ENCODE results near the gene HAPLN3.

Gene HAPLN3

GRCh38 chr15:88905576-88905975, 10.2 kb upstream of the HAPLN3 start:
- DNase-seq (ENCODE audit: low read depth, low spot score) = no peak
- TF ChIP-seq CTCF (IDR thresholded peaks at IDR 0.05; ENCODE audit: low read depth, low read length) = no peak
- H3K4me3 ChIP-seq (ENCODE audit: low read depth, low read length) = no peak overlapping the region
- in situ Hi-C loops (cut with HindIII; ENCODE audit: low sequenced_read_pairs) = loop anchor here (25.0 kb wide), 1 partner anchor 107 kb away; no protein-coding TSS in a partner anchor

- no peak overlapping the region for H3K4me3 ChIP-seq (ENCODE audit: low read depth, low read length)
- in situ Hi-C loops (cut with HindIII; ENCODE audit: low sequenced_read_pairs) = loop anchor here (25.0 kb wide), 1 partner anchor 108 kb away; no protein-coding TSS in a partner anchor
- TF ChIP-seq CTCF (IDR thresholded peaks at IDR 0.05; ENCODE audit: low read depth, low read length) = peak; percentile 99
Observed at GRCh38 chr15:88904624-88905327, 9.4 kb upstream of the HAPLN3 start.

GRCh38 chr15:88904257-88904623, 8.9 kb upstream of the HAPLN3 start:
- DNase-seq (ENCODE audit: low read depth, low spot score) = no peak
- in situ Hi-C loops (cut with HindIII; ENCODE audit: low sequenced_read_pairs) = loop anchor here (25.0 kb wide), 1 partner anchor 108 kb away; no protein-coding TSS in a partner anchor
- TF ChIP-seq CTCF (IDR thresholded peaks at IDR 0.05; ENCODE audit: low read depth, low read length) = no peak
- H3K4me3 ChIP-seq (ENCODE audit: low read depth, low read length) = no peak overlapping the region

More at GRCh38 chr15:88904624-88905327, 9.4 kb upstream of the HAPLN3 start:
- DNase-seq (ENCODE audit: low read depth, low spot score) = peak; percentile 72

- DNase-seq (ENCODE audit: low read depth, low spot score) = no peak
Observed at GRCh38 chr15:88902846-88903245, 7.5 kb upstream of the HAPLN3 start.

GRCh38 chr15:88902221-88902835, 7.0 kb upstream of the HAPLN3 start:
- no peak for DNase-seq (ENCODE audit: low read depth, low spot score)
- TF ChIP-seq CTCF (IDR thresholded peaks at IDR 0.05; ENCODE audit: low read depth, low read length) = no peak
- H3K4me3 ChIP-seq (ENCODE audit: low read depth, low read length) = no peak overlapping the region
- in situ Hi-C loops (cut with HindIII; ENCODE audit: low sequenced_read_pairs) = loop anchor here (25.0 kb wide), 1 partner anchor 110 kb away; no protein-coding TSS in a partner anchor

More at GRCh38 chr15:88902846-88903245, 7.5 kb upstream of the HAPLN3 start:
- in situ Hi-C loops (cut with HindIII; ENCODE audit: low sequenced_read_pairs) = loop anchor here (25.0 kb wide), 1 partner anchor 109 kb away; no protein-coding TSS in a partner anchor
- H3K4me3 ChIP-seq (ENCODE audit: low read depth, low read length) = no peak overlapping the region
- no peak for TF ChIP-seq CTCF (IDR thresholded peaks at IDR 0.05; ENCODE audit: low read depth, low read length)

GRCh38 chr15:88901508-88902220, 6.3 kb upstream of the HAPLN3 start:
- no peak overlapping the region for H3K4me3 ChIP-seq (ENCODE audit: low read depth, low read length)
- no peak for DNase-seq (ENCODE audit: low read depth, low spot score)
- TF ChIP-seq CTCF (IDR thresholded peaks at IDR 0.05; ENCODE audit: low read depth, low read length) = no peak
- in situ Hi-C loops (cut with HindIII; ENCODE audit: low sequenced_read_pairs) = loop anchor here (25.0 kb wide), 1 partner anchor 111 kb away; no protein-coding TSS in a partner anchor

All from astrocyte of the spinal cord (primary cell).